DOHH2 (cell line): ENCODE results near the gene NRL.

Source experiments
- H3F3A ChIP-seq: fragments of 200-600 bp; sonication (generic), shearing (Covaris generic); 2 replicates; pipeline ENCODE4 v1.6.0; 2016; ENCODE audit warnings: antibody characterized with exemption, mild to moderate bottlenecking; ENCODE audit not compliant: control insufficient read depth, insufficient read depth
- H3K27ac ChIP-seq: fragments of 200-600 bp; sonication (generic); 2 replicates; pipeline ENCODE4 v1.5.1; 2014; ENCODE audit warnings: low read depth, mild to moderate bottlenecking, low read length, moderate library complexity
- H3K27me3 ChIP-seq: fragments of 200-600 bp; sonication (generic); 2 replicates; pipeline ENCODE4 v1.6.1; 2014; ENCODE audit warnings: mild to moderate bottlenecking, low read length, mixed read lengths; ENCODE audit not compliant: control insufficient read depth
- H3K36me3 ChIP-seq: fragments of 200-600 bp; sonication (generic); 2 replicates; pipeline ENCODE4 v1.6.1; 2014; ENCODE audit warnings: mild to moderate bottlenecking, low read length, moderate library complexity, mixed read lengths; ENCODE audit not compliant: control insufficient read depth
- H3K4me1 ChIP-seq: fragments of 200-600 bp; sonication (generic); 2 replicates; pipeline ENCODE4 v1.6.1; 2014; ENCODE audit warnings: mild to moderate bottlenecking, low read length, mixed read lengths; ENCODE audit not compliant: control insufficient read depth
- H3K4me2 ChIP-seq: fragments of 200-600 bp; sonication (generic); 2 replicates; pipeline ENCODE4 v1.6.0; 2014; ENCODE audit warnings: mild to moderate bottlenecking, low read length, moderate library complexity
- H3K4me3 ChIP-seq: fragments of 200-600 bp; sonication (generic); 2 replicates; pipeline ENCODE4 v1.5.1; 2014; ENCODE audit warnings: mild to moderate bottlenecking, low read length, mixed read lengths
- H3K79me2 ChIP-seq: fragments of 200-600 bp; sonication (generic); 2 replicates; pipeline ENCODE4 v1.6.1; 2014; ENCODE audit warnings: mild to moderate bottlenecking, low read length, mixed read lengths; ENCODE audit not compliant: control insufficient read depth
- H3K9me2 ChIP-seq: fragments of 200-600 bp; sonication (generic); replicated peaks from 2 replicates; pipeline ENCODE4 v1.6.1; 2014; ENCODE audit warnings: mild to moderate bottlenecking, low read length, mixed read lengths; ENCODE audit not compliant: control insufficient read depth
- H3K9me3 ChIP-seq: fragments of 200-600 bp; sonication (generic); 2 replicates; pipeline ENCODE4 v1.6.1; 2014; ENCODE audit warnings: antibody characterized with exemption, low read length, mixed read lengths; ENCODE audit not compliant: control insufficient read depth, insufficient read depth
- H4K20me1 ChIP-seq: fragments of 200-600 bp; sonication (generic); 2 replicates; pipeline ENCODE4 v1.6.0; 2014; ENCODE audit warnings: low read depth, mild to moderate bottlenecking, antibody characterized with exemption, low read length, moderate library complexity; ENCODE audit not compliant: control insufficient read depth, insufficient read depth
- EZH2phosphoT487 ChIP-seq: fragments of 200-600 bp; sonication (generic); IDR thresholded peaks from 2 replicates; pipeline ENCODE4 v1.6.1; 2017; ENCODE audit warnings: borderline replicate concordance, mild to moderate bottlenecking, antibody characterized with exemption, low read length, moderate library complexity, mixed read lengths
- TF ChIP-seq, protein P1 (sequence below): fragments of 200-600 bp; sonication (generic); IDR thresholded peaks from one replicate; pipeline ENCODE4 v1.5.1; 2014; ENCODE audit warnings: antibody characterized with exemption, mild to moderate bottlenecking, low read depth, low read length; ENCODE audit not compliant: poor library complexity, severe bottlenecking

Gene NRL

DNA sequence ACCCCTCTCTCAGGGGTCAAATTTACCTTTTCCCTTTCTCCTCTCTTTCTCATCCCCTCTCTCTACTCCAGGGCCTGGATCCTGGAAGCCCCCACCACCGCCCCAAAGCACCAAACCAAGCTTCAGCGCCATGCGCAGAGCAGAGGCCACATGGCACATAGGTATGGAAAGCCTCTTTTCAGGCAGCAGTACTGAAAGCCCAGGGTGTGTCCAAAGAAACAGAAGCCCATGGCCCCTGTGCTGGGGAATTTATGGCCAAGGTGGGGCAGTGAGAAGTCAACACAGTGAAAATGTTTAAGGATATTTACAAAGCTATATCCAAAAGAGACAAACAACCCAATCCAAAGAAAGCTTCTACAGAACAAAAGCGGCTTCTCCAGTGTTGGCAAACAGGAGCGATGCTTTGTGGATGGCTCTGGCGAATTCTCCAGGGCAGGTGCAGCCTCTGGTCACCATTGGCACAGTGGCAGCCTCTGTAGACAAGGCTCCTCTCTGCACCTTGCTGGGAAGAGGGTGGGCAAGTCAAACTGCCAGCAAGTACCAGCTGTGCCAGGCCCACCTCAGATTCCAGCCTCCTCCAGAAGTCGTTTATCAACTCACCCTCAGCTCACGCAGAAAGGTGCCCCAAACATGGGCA is 48.1 kb downstream of the NRL start:
- Histone ChIP-seq H3K4me1 (no peaks in the 10 kb centered on the region), H3K36me3 (no peaks in the 10 kb centered on the region), H3K4me3 (no peak overlapping the region), H3K79me2 (no peaks in the 10 kb centered on the region), H3K9me2 (no peaks in the 10 kb centered on the region), H3K27me3 (no peaks in the 10 kb centered on the region), H3F3A (no peaks in the 10 kb centered on the region), H3K27ac (no peak overlapping the region), H4K20me1 (no peaks in the 10 kb centered on the region), H3K9me3 (no peaks in the 10 kb centered on the region), H3K4me2 (no peak overlapping the region)
- TF ChIP-seq EZH2phosphoT487, result no peak
- TF ChIP-seq, protein P1, sequence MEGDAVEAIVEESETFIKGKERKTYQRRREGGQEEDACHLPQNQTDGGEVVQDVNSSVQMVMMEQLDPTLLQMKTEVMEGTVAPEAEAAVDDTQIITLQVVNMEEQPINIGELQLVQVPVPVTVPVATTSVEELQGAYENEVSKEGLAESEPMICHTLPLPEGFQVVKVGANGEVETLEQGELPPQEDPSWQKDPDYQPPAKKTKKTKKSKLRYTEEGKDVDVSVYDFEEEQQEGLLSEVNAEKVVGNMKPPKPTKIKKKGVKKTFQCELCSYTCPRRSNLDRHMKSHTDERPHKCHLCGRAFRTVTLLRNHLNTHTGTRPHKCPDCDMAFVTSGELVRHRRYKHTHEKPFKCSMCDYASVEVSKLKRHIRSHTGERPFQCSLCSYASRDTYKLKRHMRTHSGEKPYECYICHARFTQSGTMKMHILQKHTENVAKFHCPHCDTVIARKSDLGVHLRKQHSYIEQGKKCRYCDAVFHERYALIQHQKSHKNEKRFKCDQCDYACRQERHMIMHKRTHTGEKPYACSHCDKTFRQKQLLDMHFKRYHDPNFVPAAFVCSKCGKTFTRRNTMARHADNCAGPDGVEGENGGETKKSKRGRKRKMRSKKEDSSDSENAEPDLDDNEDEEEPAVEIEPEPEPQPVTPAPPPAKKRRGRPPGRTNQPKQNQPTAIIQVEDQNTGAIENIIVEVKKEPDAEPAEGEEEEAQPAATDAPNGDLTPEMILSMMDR, result no peak

- Histone ChIP-seq H3K9me3 (no peaks in the 10 kb centered on the region), H3K27ac (no peak overlapping the region), H3K79me2 (no peaks in the 10 kb centered on the region), H3K4me3 (no peak overlapping the region), H3K27me3 (no peaks in the 10 kb centered on the region), H3K4me1 (no peaks in the 10 kb centered on the region), H3F3A (no peaks in the 10 kb centered on the region), H4K20me1 (no peaks in the 10 kb centered on the region), H3K9me2 (no peaks in the 10 kb centered on the region), H3K36me3 (no peaks in the 10 kb centered on the region), H3K4me2 (no peak overlapping the region)
- TF ChIP-seq, protein P1, result no peak
- TF ChIP-seq EZH2phosphoT487, result no peak
Measured at GRCh38 chr14:24065408-24065807, 49.3 kb downstream of the NRL start.

GRCh38 chr14:24064856-24065255 is 49.9 kb downstream of the NRL start:
- no peaks in the 10 kb centered on the region for H3K9me3 ChIP-seq
- no peaks in the 10 kb centered on the region for H3K79me2 ChIP-seq
- no peaks in the 10 kb centered on the region for H3K36me3 ChIP-seq
- no peak overlapping the region for H3K4me2 ChIP-seq
- no peaks in the 10 kb centered on the region for H3K27me3 ChIP-seq
- H3K4me3 ChIP-seq, result no peak overlapping the region
- H3K9me2 ChIP-seq, result no peaks in the 10 kb centered on the region
- H3K4me1 ChIP-seq, result no peaks in the 10 kb centered on the region
- H3K27ac ChIP-seq, result no peak overlapping the region
- H3F3A ChIP-seq, result no peaks in the 10 kb centered on the region
- TF ChIP-seq EZH2phosphoT487, result no peak
- TF ChIP-seq, protein P1, result no peak
- H4K20me1 ChIP-seq, result no peaks in the 10 kb centered on the region
